ENCODE results near the gene DNAJC5G. TPM values are rescaled to one million over a fixed set of nuclear protein-coding genes. Genes with fewer than 3 reads are reported as not detected.

Gene DNAJC5G
- total and polyA plus RNA-seq, 7 donors = 0.71 to 1.7 TPM; not detected in 5

GRCh38 chr2:27240406-27240805 lies 34.8 kb upstream of the DNAJC5G start:
- intact Hi-C loops (cut with DNase I) = no loop called here
- WGBS, 2 donors = 90 to 93% methylated on average over 9 of the region's 9 CpGs
- Histone ChIP-seq H3K4me1 (no peaks in the 10 kb centered on the region), H3K36me3 (peaks cover 15 to 93% (median 62%) of the 10 kb centered on the region in 4 donors), H3K4me3 (no peak overlapping the region), H3K27ac (no peak overlapping the region), H3K27me3 (no peaks in the 10 kb centered on the region), H3K9me3 (no peaks in the 10 kb centered on the region)
- no peak for DNase-seq
- TF ChIP-seq CTCF (IDR thresholded peaks at IDR 0.05) (no peak), EP300 (IDR thresholded peaks at IDR 0.05) (no peak), POLR2A (IDR thresholded peaks at IDR 0.05) (no peak), POLR2AphosphoS5 (IDR thresholded peaks at IDR 0.05) (no peak)

- intact Hi-C loops (cut with DNase I) = no loop called here
- H3K36me3 ChIP-seq = peaks cover 8 to 78% (median 55%) of the 10 kb centered on the region in 4 donors
- TF ChIP-seq EP300 (IDR thresholded peaks at IDR 0.05) = no peak
- no peak for TF ChIP-seq CTCF (IDR thresholded peaks at IDR 0.05)
- TF ChIP-seq POLR2A (IDR thresholded peaks at IDR 0.05) = no peak
- TF ChIP-seq POLR2AphosphoS5 (IDR thresholded peaks at IDR 0.05) = no peak
Observed at GRCh38 chr2:27241761-27242613, 33.2 kb upstream of the DNAJC5G start.

GRCh38 chr2:27242614-27242951 lies 32.6 kb upstream of the DNAJC5G start:
- H3K4me3 ChIP-seq = no peak overlapping the region
- 97 to 98% methylated on average over 16 of the region's 16 CpGs for WGBS, 2 donors
- H3K4me1 ChIP-seq = no peaks in the 10 kb centered on the region
- peaks cover 8 to 72% (median 49%) of the 10 kb centered on the region in 4 donors for H3K36me3 ChIP-seq
- DNase-seq = no peak
- H3K27me3 ChIP-seq = no peaks in the 10 kb centered on the region
- TF ChIP-seq EP300 (IDR thresholded peaks at IDR 0.05) (no peak), CTCF (IDR thresholded peaks at IDR 0.05) (no peak), POLR2A (IDR thresholded peaks at IDR 0.05) (no peak), POLR2AphosphoS5 (IDR thresholded peaks at IDR 0.05) (no peak)
- intact Hi-C loops (cut with DNase I) = no loop called here
- H3K27ac ChIP-seq = no peak overlapping the region
- no peaks in the 10 kb centered on the region for H3K9me3 ChIP-seq

More at GRCh38 chr2:27241761-27242613, 33.2 kb upstream of the DNAJC5G start:
- H3K27me3 ChIP-seq = no peaks in the 10 kb centered on the region
- H3K4me1 ChIP-seq = no peaks in the 10 kb centered on the region
- 83 to 89% methylated on average over 24 of the region's 24 CpGs for WGBS, 2 donors
- H3K9me3 ChIP-seq = no peaks in the 10 kb centered on the region
- no peak for DNase-seq
- no peak overlapping the region for H3K27ac ChIP-seq
- no peak overlapping the region for H3K4me3 ChIP-seq

- 91 to 93% methylated on average over 19 of the region's 19 CpGs for WGBS, 2 donors
- no peak overlapping the region for H3K4me3 ChIP-seq
- H3K9me3 ChIP-seq = no peaks in the 10 kb centered on the region
- no peaks in the 10 kb centered on the region for H3K4me1 ChIP-seq
- TF ChIP-seq POLR2A (IDR thresholded peaks at IDR 0.05) = no peak
- no peak for TF ChIP-seq EP300 (IDR thresholded peaks at IDR 0.05)
- TF ChIP-seq CTCF (IDR thresholded peaks at IDR 0.05) = no peak
- no peak for TF ChIP-seq POLR2AphosphoS5 (IDR thresholded peaks at IDR 0.05)
- peaks cover under 1 to 62% (median 40%) of the 10 kb centered on the region in 4 donors for H3K36me3 ChIP-seq
- no peak overlapping the region for H3K27ac ChIP-seq
- no peaks in the 10 kb centered on the region for H3K27me3 ChIP-seq
- intact Hi-C loops (cut with DNase I) = no loop called here
- no peak for DNase-seq
Observed at GRCh38 chr2:27243391-27244130, 31.7 kb upstream of the DNAJC5G start.
